GM21786 (cell line): ENCODE results near the gene MACO1.
"Not testable (repeated sequence)": the region's sequence is repeated elsewhere in the genome, so short reads cannot be mapped to it uniquely, and the experiment has no call there.

Source experiments
- ATAC-seq: cut with Tn5 transposase; IDR thresholded peaks from one replicate; pipeline ENCODE4 v1.9.1; 2021; ENCODE audit not compliant: unreplicated experiment

The MACO1 gene

DNA sequence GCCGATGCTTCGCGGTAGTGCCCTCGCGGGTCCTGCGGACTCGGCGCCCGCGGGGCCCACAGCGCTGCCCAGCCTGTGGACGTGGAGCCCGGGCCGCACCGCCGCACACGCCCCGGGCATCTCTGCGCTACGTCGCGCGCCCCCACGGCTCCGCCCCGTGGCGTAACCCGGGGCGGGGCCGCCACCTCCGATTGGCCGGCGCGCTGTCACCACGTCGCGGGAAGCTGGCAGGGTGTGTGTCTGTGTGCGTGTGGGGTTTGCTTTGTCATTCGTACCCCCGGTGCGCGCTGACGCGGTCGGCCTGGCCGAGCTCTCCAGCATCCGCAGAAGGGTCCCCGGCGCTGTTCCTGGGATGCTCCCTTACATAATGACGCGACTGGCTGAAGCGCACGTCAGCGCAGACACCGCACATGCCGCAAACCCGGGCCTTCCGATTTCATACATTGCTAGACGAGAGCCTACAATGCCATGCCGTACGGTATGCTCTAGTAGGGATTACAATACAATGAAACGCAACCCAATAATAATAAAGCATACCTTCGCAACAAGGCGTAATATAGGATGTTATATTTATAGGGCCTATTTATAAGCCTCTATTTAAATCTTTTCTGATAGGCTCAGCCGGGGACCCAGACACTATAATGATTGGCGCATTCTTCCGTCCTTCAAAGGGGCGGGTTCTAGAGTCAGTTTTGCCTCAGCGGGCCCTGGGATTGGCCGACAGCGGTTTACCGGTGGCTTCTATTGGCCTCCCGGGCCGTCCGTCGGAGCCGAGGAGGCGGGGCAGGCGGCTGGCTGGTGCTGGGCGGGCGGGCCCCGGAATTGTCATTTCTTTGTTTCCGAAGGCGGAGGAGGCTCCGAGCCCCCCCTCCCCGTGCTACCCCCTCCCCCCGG lies at the start of gene MACO1:
MACO1 (plus strand) TSS at position 825 of the 894 bp plus-strand sequence. CDS start 202 bp downstream, outside the sequence.
- ATAC-seq, result peak; percentile 87

DNA sequence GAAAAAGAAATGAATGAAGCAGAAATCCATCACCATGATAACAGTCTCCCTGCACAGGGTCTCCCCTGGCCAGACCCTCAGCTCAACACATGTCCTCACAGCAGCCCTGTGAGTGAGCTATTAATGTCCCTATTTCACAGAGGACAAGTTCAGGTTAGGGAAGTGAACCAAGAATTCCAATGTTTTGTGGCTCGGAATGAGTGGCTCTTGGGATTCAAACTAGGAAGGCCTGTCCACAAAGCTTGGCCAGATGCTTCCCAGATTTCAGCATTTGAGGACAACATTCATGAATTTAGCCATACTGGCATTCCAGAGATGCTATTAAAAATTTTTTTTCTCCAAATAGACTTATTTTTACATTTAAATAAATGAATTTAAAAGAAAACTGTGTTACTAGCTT lies 48.2 kb upstream of the MACO1 start:
- not testable (repeated sequence) for ATAC-seq

DNA sequence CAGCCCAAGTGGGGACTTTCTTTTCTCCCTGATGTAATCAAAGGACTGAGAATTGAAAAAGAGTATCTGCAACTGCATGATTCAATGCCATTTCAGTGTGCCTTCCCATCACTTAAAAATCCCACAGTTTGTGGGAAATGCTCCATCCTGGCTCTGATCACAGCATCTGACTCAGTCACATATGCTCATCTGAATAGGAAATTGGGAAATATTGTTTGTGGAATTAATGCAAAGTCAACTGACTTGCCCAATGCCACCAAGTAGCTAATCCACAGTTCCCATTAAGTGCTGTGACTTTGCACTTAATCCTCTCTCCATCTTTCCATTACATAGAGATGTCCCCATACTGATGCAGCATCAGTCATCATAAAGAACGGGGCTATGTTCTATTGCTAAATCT lies 47.6 kb upstream of the MACO1 start:
- ATAC-seq, result not testable (repeated sequence)

DNA sequence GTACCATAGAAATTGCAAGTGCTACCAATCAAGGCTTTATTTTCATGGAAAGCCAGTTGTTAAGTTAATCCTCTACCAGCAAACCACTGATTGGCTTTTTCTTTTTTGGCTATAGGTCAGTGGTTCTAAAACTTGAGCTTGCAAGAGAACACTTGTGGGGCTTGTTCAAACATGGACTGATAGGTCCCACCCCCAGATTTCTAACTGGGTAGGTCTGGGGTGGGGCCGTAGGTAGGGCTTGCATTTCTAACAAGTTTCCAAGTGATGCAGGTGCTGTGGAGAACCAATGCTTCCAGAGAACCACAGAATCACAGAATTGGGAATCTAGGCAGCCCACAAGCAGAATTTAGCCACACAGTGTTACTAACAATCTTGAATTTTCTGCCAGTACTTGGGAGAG lies 46.8 kb upstream of the MACO1 start:
- ATAC-seq, result not testable (repeated sequence)

GRCh38 chr1:25387096-25387495 lies 43.6 kb upstream of the MACO1 start:
- not testable (repeated sequence) for ATAC-seq

DNA sequence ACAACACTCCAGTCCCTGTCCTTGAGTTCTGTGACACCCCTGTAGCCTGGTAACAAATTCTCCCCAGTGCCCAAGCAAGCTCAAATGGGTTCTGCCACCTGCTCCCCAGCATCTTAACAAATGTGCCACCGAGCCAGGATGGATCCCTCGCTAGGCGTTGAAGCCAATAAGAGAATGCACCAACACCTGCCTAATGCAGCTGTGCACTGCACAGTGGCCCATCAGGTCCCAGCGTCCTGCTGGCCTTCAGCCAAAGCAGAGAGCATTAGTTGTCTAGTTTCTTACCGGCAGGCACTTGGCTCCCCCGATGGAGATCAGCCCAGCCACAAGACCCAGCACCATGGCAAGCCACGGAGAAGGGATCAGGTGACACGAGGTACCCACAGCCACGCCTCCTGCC lies 42.0 kb upstream of the MACO1 start:
- not testable (repeated sequence) for ATAC-seq

DNA sequence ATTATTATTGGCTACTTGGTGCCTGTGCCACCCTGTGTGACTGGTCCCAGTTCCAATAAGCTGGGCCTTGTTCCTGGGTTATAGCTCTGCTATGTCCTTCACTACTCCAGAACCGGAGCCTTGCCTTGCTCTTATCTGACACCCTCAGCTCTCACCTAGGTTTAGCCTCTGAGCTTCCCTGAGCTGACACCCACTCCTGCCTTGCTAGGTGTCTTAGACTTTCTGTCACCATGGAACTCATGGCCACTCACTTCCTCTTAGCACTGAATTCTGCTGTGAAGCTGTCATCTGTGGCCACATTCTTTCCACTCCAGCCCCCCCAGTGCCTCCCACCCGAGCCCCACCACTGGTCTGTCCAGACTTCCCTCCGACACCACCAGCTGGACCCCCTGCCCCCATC lies 41.0 kb upstream of the MACO1 start:
- ATAC-seq, result not testable (repeated sequence)

- no peak for ATAC-seq
Measured at GRCh38 chr1:25392841-25393240, 37.9 kb upstream of the MACO1 start.

DNA sequence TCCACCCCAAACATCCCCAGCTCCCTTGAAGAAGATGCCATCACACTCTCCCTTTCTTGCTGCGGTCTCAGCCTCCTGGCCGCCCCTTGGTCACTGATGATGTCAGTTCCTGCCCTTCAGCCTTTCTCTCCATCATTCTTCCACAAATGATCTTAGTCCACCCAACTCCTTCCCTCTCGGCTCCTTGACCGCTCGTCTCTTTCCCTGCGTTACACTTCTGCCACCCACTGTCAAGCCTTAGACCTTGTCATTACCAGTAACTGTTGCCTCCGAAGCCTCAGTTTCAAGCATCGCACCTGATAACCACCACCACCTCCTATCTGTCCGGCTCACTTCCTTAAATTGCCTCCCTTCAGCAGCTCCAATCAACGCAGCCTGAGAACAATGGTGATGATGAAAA lies 33.1 kb upstream of the MACO1 start:
- ATAC-seq, result not testable (repeated sequence)

- ATAC-seq, result not testable (repeated sequence)
Measured at GRCh38 chr1:25398079-25398478, 32.6 kb upstream of the MACO1 start.

GRCh38 chr1:25402947-25403803 lies 27.5 kb upstream of the MACO1 start:
- not testable (repeated sequence) for ATAC-seq

- ATAC-seq, result not testable (repeated sequence)
Measured at GRCh38 chr1:25405731-25406305, 24.9 kb upstream of the MACO1 start.

- ATAC-seq, result not testable (repeated sequence)
Measured at GRCh38 chr1:25409641-25410427, 20.9 kb upstream of the MACO1 start.

GRCh38 chr1:25412872-25413623 lies 17.6 kb upstream of the MACO1 start:
- ATAC-seq, result not testable (repeated sequence)

- not testable (repeated sequence) for ATAC-seq
Measured at GRCh38 chr1:25414157-25414556, 16.5 kb upstream of the MACO1 start.

DNA sequence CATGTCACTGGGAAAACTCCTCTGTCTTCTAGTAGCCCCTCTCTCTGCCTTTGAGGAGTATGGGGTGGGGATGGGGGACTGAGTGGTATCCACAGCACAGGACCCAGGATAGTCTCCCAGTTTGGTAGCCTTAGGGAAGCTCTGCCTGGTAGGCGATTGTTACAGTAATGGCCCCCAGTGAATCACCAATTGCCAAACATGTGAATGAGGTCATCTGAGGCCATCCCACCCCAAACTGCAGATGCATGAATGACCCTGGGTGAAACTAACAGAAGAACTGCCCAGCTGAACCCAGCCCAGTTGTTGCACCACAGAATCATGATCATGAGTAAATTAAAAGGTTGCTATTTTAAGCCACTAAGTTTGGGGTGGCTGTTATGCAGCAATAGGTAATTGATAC lies 16.1 kb upstream of the MACO1 start:
- ATAC-seq, result not testable (repeated sequence)

DNA sequence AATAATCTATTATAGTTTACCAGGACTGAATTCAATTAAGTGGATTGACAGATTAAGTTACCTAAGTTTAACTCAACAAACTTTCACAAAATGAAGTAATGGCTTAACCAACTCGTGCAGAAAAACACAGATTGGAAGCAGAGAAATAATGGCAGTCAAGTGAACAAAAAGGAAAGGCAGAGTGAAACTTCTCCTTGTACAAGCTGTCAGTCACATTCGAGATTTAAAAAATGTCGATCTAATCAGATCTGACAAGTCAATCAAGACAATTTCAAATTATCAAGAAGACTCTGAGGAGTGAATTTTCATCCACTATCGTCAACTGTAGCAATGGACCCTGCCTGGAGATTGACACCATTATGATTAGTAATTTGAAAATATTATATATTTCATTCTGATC lies 13.4 kb upstream of the MACO1 start:
- ATAC-seq, result not testable (repeated sequence)

GRCh38 chr1:25419339-25419738 lies 11.4 kb upstream of the MACO1 start:
- ATAC-seq, result not testable (repeated sequence)

DNA sequence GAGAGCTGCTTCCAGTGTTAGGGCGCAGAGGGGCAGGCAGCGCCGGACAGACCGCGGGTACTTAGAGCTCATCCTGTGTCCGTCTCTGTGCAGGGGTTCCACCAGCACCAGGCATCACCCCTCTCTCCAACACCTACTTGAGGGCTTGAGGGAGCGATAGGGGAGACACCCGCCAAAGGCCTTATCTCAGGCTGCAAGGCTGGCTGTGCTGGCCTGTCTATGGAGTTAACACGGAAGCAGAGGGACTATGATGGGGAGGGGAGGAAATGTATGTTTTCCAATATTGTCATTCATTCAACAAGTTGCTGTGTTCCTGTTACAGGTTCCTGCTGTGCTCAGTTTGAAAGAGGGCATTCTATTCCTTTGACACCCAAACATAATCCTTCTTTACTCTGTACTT lies 10.0 kb upstream of the MACO1 start, which contains the start of gene RHCE:
RHCE (minus strand) TSS at position 111 of the 400 bp plus-strand sequence; CDS start at position 72, 39 bp downstream.
- ATAC-seq, result not testable (repeated sequence)

DNA sequence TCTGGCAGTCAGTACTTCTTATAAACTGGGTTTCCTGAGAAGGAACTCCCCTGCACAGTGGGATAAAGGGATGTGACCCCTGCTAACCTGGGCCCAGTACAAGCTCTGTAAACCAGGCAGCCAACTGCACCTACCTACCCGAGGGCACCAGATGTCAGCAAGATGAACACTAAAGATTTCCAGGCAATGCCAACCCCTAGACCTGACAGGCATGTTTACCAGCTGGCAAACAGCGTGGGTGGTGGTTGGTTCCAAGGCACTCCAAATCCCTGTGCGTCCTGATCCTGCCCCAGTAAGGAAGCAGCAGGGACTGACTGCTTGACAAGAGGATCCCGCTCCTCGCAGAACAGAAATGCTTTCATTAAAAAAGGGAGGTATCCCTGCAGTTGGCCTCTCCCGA lies 7.5 kb upstream of the MACO1 start:
- not testable (repeated sequence) for ATAC-seq
